Measurements from ENCODE around the gene LRPPRC.
"Not testable (repeated sequence)": the region's sequence is repeated elsewhere in the genome, so short reads cannot be mapped to it uniquely, and the experiment has no call there.

The LRPPRC gene

DNA sequence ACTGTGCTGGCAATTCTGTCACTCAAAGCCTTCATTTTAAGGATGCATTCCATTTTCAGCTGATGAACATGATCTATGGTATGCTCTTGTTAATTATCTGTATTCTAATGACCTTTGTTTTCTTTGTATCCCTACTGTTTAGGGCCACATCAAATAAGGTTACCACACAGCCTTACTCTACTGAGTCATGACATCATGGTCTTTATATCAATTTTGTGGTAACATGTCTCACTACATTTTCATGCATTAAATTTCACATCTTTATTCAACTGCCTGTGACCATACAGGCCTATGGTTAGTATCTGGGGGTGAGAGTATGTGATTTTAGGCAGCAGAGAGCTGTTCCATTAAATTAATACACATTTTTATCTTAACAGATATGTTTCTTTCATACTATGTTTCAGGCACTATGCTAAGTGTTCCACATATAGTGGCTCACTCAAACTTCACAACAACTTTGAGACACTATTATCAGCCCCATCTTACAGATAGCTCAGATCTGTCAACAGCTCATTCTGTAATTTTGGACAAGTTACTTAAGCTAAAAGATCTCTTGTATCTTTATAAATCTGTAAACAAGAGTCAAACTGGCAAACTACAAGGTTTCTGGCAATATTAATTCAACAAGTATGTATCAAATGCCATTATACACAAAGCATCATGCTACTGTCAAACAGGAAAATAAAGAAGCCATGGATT lies 18.0 kb downstream of the LRPPRC start:
- DNase-seq = no peak

DNA sequence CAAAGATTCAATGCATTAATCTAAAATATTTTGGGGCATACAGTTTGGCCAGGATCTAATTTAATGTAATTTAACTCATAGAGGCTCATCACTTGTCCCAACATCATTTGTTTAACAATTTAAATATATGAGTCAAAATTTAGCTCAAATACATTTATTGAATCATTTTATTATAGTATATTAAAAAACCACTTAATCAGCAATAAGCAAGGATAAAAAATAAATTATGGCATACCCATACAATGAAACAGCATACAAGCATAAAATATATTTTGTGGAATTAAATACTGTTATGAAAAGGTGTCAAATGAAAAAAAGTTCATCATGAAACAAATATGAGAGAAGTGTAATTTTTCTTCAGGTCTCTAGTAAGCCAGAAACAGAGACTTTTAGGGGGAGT lies 34.9 kb downstream of the LRPPRC start:
- no peak for DNase-seq

DNA sequence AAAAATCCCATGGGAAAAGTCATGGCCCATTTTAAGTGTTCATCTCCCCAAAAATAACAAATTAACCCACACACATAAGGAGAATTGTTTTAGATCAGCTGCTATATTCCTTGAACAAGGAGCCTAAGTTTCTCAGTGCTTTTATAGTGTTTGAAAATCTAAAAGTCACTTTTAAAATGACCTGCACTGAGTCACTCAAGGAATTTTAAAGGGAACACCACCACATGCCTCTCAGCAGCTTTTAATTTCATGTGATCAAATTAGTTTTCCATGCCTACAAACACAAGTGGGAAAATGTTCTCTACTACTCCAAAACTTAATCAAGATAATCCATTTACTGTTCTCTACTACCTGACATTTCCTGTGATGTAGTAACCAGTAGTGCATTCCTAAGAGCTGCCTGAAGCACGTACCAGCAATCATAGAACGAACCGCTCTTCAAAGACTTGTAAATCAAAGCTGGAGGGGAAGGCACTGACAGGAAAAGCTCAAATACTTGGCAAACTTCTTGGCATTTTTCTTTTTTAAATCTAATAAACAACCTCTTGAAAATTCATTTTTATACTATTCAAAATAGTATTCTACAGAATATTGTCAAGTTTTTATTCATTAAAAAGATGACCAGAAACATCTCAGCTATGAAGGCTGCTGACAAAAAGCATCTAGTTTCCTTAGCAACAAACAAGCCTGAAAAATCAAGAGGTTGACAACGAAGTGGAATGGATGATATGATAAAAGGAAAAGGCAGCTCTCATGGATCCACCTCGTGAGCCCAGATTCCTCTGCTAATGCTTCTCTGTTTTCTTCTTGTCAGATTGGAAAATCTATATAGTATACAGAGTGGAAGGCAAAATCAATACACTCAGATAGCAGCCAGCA lies 37.2 kb downstream of the LRPPRC start:
- no peak for DNase-seq

DNA sequence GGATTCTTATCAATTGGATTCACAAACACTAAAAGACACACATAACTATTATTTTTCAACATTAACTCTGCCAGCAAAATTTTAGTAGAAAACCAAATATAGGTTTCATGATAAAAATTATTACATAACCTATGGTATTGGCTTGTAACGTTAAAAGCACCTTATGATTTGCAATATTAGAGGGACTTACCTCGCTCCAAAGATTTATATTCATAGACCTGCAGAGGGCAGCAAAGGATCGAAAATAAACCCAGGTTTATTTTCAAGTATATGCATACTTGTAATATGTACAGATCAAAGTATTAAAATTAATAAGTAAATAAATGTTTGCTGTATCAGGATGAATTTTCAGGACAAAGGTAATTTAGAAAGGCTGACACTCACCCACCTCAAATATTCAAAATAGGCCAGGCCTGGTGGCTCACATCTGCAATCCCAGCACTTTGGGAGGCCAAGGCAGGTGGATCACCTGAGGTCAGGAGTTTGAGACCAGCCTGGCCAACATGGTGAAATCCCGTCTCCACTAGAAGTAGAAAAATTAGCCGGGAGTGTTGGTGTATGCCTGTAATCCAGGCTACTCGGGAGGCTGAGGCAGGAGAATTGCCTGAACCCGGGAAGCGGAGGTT lies 45.3 kb downstream of the LRPPRC start:
- DNase-seq = peak; percentile 51

DNA sequence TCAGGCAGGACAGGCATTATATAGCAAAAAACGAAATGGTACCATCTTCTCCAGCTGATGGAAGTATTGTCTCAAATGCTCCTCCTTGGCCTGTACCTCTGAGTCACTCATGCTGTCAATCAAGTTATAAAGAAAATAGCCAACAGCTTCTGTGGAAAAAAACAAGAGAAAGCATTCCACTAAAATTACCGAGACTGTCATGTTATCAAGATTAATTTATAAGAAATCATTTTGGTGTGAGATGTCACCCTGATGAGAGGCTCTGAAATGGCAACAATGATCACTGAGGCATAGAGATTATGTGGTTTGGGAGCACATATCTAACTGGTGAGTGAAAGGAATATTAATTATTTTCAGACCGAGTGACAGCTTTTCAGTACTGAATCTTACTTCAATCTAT lies 47.4 kb downstream of the LRPPRC start:
- no peak for DNase-seq

DNA sequence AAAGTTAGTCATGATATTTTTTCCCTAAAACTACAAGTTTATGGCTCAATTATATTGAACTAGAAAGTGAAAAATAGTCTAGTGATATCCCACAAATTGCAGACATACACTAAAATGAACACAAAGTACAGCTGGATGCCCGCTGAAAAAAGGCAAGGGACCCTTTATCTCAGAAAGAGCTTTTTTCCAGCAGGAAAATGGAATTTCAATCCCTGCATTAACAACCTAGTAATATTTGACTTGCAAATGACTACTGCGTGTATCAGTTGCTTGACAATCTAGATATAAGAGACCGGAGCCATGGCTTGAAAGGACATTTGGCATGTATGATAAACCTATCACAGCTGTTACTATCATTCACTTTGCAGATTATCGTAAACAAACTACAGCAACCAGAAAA lies 49.1 kb downstream of the LRPPRC start:
- no peak for DNase-seq

DNA sequence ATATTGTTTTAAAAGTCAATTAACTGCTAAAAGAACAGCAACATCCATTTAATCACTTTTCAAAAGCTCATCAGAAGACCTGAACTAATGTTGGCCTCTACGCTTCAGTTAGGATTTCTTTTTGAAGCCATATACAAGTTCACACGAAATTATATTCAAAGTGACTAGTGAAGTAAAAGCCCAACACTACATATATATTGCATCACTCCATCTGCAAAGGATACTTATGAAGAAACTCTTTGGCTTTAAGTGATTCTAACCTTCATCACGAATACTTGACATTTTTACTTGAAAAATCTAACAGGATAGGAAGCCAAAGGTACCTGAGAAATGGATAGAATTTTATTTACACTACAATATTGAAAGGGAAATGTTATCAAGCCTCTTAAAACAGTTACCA lies 50.4 kb downstream of the LRPPRC start:
- no peak for DNase-seq

DNA sequence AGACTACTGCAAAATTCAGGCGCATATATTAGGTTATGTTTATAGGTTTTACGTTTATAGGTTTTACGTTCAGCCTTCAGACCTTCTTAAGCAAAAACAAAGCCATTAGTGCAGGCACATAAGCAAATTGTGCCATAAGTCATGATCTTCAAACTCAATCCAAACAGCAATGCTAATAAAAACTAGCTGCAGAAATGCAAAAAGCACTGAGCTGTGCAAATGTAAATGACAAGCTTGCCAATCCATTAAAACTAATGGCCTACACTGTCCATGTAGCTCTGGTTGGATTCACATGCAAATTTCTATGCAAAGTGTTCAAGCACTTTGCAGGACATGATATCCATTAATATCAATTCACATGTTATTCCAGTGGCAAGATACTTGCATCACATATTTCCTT lies 50.9 kb downstream of the LRPPRC start:
- DNase-seq = no peak

DNA sequence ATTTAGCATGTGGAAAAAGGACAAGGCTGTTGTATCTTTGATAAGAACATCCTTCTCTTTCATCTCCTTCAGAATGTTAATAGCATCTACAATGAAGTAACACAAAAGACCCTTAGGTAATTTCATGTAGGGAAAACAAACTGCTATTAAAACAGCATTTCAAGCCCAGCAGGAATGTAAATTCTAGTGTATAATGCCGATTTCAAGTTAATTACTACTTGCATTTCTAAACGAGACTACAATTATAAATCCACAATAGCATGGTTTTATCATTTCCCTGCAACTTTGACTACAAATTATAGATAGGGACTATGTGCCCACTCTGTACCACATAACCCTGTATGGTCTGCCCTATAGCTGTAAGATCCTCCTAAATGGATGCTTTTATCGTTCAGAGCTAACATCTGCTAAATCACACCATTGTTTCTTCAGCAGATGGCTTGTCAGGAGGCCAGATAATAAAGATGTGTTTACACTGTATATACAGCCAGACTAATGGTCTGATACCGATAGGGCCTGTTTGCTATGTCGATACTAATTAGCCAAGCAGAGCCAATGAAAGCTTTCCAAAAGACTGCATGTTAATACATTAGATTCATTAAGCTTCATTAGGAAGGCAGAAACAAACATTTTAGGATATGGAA lies 51.9 kb downstream of the LRPPRC start:
- no peak for DNase-seq

DNA sequence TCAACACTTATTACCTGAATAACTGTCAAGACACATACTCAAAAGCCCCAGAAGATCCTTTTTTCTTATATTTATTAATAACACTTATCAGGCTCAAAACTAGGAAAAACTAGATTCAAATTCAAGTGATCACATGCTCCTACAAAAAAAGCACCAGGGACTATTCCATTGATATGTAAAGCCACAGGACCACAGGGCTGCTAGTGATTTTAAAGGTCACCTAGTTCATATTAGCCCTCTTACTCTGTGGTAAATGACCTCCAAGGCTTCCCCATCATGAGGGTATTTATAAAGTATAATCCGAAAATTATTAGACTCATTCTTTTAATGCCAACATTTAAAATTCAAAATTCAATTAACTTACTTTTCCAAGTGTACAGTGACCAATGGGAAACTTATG lies 52.5 kb downstream of the LRPPRC start:
- no peak for DNase-seq

DNA sequence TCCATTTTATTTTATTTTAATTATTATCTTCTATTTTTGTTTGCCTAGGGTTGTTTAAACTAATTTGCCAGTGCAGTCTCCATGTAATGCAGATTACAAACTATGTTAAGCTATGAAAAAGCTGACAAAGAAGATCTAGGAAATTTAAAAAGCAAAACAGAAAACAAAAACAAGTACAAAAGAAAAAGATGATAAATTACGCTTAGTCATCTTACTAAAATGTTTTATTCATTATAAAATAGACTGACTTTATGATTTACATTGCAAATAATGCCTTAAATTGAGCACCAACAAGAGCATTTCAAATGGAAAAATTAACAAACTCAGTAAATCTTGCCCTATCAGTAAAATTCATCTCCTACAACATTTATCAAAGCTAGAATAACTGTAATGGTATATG lies 52.9 kb downstream of the LRPPRC start:
- DNase-seq = no peak

DNA sequence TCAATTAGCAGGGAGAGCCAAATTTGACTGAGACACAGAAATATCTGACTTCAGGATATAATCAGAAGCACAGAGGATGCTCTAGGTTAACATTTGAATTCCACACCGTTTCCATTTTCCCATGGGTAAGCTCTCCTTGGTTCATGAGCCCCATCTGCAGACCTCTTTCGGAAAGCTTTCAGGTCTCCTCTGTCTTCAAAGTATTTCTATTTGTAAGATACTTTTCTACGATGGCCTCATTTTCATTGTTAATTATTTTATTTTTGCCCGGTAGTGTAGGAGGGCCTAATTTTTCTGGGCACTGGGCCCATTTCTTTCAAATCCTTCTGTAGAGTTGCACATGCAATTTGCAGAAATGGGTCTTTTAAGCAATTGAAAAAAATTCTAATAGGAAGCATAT lies 53.8 kb downstream of the LRPPRC start:
- DNase-seq = no peak

DNA sequence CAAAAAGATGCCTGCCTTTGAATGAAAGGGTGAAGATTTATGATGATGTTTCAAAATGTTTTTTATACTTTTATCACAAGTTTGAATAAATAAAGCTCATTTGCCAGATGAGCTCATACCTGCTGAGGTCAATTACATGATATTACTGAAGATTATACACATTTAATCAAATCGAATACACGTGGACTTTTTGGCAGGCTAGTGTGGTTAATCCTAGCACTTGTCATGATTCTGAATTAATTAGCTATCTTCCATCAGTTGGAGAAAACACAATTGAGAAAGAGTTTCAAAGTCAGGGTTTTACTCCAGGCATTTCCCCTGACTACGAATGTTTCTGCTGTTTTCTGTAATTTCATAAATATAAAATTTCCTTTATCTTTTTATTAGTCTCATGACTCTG lies 54.4 kb downstream of the LRPPRC start:
- DNase-seq = no peak

DNA sequence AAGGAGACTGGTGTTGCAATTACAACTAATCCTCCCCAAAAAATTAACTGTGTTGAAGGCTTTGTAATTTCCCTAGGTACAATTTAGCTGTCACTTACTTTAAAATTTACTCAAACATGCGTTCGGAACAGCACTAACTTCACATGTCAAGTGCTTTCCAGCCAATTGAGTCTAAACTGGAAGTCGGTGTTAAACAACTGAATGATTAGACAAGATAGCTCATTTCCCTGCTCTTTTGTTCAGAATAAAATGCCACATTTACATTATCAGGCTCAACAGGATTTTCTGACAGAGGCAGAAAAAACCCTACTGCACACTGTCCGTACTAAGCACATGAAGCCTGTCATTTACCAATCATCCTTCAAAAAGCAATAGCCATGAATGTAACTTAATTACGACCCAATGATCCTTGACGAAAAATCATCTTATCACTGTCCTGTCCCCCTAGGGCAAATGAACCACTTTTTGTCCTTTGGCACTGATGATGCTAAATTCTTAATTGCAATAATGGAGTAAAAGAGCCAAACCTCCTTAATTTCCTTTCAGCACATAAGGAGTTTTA lies 56.0 kb downstream of the LRPPRC start:
- no peak for DNase-seq

DNA sequence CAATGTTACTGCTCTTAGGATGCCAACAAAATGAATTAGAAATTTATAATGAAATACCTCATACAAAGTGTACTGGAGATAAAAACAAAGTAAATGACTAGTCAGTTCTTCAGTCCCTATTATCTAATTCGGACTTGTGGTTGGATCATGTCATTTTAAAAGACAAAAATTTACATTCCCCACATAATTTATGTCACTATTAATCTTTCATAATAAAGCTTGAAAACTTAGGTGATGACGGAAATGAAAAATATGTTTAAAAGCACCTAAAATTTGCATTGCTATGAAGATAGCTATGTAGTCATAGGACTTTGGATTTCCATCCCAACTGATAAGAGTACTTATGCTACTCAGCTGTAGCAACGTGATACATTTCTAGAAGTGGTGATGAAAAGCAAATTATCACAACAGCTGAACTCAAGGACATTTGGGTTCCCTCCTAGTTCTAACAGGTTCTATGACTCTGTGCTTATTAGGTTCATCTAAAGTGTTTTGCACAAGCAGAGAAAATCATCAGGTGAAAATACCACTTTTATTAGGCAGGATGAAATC lies 58.4 kb downstream of the LRPPRC start:
- DNase-seq = no peak

DNA sequence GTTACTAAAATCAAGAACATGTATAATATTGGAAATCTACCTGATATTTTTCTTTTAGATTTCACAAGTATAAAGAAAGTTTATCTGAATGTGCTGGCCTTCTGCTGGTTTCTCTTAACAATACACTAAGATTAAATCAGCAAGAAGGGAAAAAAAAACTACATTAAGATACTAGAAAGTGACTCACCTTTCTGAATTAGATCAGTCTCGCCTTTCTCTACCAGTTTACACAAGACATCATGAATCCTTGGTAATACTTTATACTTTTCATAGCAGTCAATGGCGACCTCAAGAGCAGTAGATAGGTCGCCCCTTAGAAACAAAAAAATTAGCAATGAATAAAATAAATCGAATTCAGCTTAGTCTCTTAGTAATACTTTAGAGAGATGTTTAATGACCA lies 61.2 kb downstream of the LRPPRC start:
- DNase-seq = no peak

DNA sequence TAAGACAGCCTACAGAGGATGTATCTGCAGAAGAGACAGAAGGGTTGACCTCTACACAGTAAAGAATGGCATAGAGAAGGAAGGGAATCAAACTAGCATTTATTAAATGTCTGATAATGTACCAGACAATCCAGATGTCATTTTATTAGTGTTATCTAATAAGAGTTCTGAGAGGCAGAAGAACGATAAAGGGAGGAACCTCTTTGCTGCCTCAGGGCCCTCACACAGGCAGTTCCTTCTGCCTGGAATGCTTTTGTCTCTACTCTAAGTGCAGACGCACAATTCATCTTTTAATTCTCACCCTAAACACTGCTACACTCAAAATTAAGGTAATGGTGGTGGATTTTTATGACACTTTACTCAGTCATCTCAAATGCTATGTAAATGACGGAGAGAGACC lies 64.5 kb downstream of the LRPPRC start:
- no peak for DNase-seq

DNA sequence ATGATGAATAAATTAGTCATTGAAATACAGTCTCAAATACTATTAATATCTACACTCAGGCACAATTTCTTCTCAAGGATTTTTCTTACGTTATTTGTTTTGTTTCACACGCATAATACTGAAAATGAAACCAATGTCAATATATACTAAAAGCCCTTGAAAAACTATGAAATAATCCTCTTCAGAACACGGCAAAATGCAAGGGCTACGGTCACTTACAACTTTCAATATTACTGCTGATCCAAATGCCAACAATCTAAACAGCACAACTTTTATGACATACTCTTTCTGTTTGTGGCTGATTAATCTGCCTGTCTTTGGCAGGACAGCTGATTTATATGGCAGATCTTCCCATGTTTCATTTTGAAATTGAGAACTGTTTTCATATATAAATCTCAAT lies 68.3 kb downstream of the LRPPRC start:
- no peak for DNase-seq

DNA sequence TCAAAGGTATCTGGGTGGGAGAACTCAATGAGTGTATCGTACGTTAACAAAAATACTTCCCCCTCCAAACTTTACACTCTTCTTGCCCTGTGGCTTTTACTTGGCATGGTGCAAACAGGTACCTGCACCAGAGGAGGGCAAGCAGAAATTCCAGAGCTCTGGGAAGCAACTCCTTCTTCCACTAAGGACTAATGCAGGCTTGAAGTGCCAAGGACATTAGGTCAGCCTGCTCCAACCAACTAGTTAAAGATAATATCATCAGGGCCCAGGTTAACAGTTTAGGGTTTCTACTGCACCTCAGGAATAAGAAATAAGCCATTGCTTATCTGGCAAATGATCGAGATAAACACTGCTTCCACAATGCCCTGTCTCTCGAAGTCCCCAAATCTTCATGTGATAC lies 70.4 kb downstream of the LRPPRC start:
- DNase-seq = no peak

DNA sequence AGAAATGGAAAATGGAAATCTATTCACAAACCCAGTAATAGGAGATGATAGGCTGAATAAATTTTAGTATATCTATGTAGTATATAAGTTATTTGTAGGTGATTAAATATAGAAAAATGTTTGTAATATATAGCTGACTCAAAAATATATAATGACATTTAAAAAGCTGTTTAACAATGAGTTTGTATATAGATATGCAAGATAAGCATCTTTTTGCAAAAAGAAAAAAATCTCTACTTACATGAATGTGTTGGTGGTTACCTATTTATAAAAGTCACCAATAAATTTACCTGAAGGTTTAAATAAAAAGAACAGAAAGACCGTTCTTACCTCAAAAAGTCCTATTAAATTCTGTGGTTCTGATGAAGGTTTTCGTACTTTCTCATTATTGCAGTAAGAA lies 71.3 kb downstream of the LRPPRC start:
- no peak for DNase-seq

DNA sequence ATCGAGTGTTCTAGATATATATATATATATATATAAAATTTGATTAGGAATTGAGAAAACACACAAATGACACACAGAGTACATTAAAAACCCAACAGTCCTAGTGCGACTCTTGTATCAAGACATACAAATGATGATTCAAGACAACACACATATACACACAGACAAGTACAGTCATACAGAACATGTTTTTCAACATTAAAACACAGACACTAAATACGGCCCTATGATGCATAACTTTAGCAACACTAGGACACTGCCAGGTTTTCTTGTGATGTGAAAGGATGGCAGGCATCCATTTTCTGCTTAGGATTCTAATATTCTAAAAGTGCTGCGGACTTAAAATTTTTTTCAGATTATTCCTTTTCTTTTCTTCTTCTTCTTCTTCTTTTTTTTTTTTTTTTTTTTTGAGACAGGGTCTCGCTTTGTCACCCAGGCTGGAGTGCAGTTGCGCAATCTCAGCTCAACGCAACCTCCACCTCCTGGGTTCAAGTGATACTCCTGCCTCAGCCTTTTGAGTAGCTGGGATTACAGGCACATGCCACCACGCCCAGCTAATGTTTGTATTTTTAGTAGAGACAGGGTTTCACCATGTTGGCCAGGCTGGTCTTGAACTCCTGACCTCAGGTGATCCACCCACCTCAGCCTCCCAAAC lies 84.5 kb downstream of the LRPPRC start:
- DNase-seq = not testable (repeated sequence)

DNA sequence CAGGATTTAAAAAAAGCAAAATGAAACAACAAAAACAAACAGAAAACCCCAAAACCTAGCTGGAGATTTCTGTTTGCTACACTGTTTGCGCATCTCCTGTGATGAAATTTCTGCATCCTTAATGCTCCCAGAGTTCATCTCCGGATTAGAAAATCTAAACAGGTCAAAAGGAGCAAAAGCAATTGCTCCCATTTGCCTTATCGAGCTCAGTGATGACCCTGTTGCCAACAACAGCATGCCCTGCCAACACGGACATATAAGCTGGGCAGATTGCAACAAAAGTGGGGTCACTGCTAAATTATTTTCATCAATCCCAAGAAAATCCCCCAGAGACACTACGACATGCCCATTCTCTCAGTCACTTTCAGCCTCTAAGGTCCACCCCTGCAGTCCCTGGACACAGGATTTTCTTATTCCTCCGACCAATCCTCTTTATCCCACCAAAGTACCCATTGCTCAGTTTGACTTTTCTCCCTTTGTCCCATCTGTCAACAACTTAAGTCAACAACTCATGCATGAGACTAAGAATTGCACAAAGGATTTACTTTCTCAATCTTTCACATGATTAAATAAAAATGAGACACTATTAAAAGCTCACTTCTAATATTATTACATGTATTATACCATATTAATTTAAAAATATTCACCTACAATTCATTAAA lies 89.2 kb downstream of the LRPPRC start:
- no peak for DNase-seq
